HUES48 (cell line): ENCODE results near the gene HIRA.

Experiments used
- H3K27ac ChIP-seq: one replicate; pipeline ENCODE4 v1.7.0; 2013; ENCODE audit warnings: low read depth, low read length, inconsistent platforms
- H3K27me3 ChIP-seq: 2 replicates; pipeline ENCODE4 v1.6.1; 2013; ENCODE audit warnings: mild to moderate bottlenecking, low read length; ENCODE audit not compliant: control insufficient read depth, insufficient read depth
- H3K36me3 ChIP-seq: 2 replicates; pipeline ENCODE4 v1.6.1; 2013; ENCODE audit warnings: low read length; ENCODE audit not compliant: control insufficient read depth, insufficient read depth
- H3K4me1 ChIP-seq: 2 replicates; pipeline ENCODE4 v1.6.1; 2013; ENCODE audit warnings: mild to moderate bottlenecking, low read length; ENCODE audit not compliant: control insufficient read depth, insufficient read depth
- H3K4me3 ChIP-seq: 2 replicates; pipeline ENCODE4 v1.5.1; 2013; ENCODE audit warnings: mild to moderate bottlenecking, low read depth, low read length
- H3K9ac ChIP-seq: 2 replicates; pipeline ENCODE4 v1.6.1; 2013; ENCODE audit warnings: mild to moderate bottlenecking, low read depth, low read length, moderate library complexity
- H3K9me3 ChIP-seq: 2 replicates; pipeline ENCODE4 v1.6.1; 2013; ENCODE audit warnings: low read length; ENCODE audit not compliant: control insufficient read depth, insufficient read depth

The HIRA gene

GRCh38 chr22:19431649-19432132 is at the start of gene HIRA:
Gene HIRA, minus strand, starts transcription at chr22:19431733. Its CDS starts 257 bp downstream, at chr22:19431476.
- Histone ChIP-seq H3K36me3 (peaks cover 28% of the 10 kb centered on the region), H3K27ac (peak within 1 kb of the TSS; percentile 91), H3K9me3 (no peaks in the 10 kb centered on the region)

GRCh38 chr22:19480789-19481188 is 49.3 kb upstream of the HIRA start:
- Histone ChIP-seq H3K27me3 (no peaks in the 10 kb centered on the region), H3K9me3 (no peaks in the 10 kb centered on the region), H3K36me3 (peaks cover 42% of the 10 kb centered on the region), H3K27ac (no peak overlapping the region), H3K4me3 (peak overlapping the region; percentile 71), H3K4me1 (peaks cover 6% of the 10 kb centered on the region; the same call in 1 of the 2 replicates), H3K9ac (0 out of 2 replicates have a peak overlapping the region, but pooled peaks have one; percentile 95)

More at GRCh38 chr22:19431649-19432132, at the start of gene HIRA:
- Histone ChIP-seq H3K27me3 (no peaks in the 10 kb centered on the region), H3K9ac (peak within 1 kb of the TSS; percentile 89), H3K4me1 (peaks cover 13% of the 10 kb centered on the region), H3K4me3 (peak within 1 kb of the TSS; percentile 83)

- Histone ChIP-seq H3K4me3 (peak overlapping the region; percentile 71), H3K27me3 (no peaks in the 10 kb centered on the region), H3K4me1 (peaks cover 6% of the 10 kb centered on the region; the same call in 1 of the 2 replicates), H3K9me3 (no peaks in the 10 kb centered on the region), H3K9ac (peak overlapping the region; percentile 95), H3K27ac (peak overlapping the region; percentile 98), H3K36me3 (peaks cover 42% of the 10 kb centered on the region)
Measured at GRCh38 chr22:19480173-19480568, 48.6 kb upstream of the HIRA start.

- Histone ChIP-seq H3K36me3 (peaks cover 42% of the 10 kb centered on the region), H3K4me3 (peak within 1 kb of the TSS; percentile 71)
Measured at GRCh38 chr22:19479355-19480172, 48.0 kb upstream of the HIRA start, which contains the start of gene CDC45. Gene CDC45, plus strand, starts transcription at chr22:19479920. Its CDS starts 49 bp downstream, at chr22:19479969.

GRCh38 chr22:19478901-19479354 is 47.4 kb upstream of the HIRA start, which contains the start of gene UFD1:
Gene UFD1, minus strand, starts transcription at chr22:19479193. Its CDS starts 108 bp downstream, at chr22:19479085.
- H3K36me3 ChIP-seq: peaks cover 38% of the 10 kb centered on the region
- no peaks in the 10 kb centered on the region for H3K9me3 ChIP-seq
- peak within 1 kb of the TSS; percentile 95 for H3K9ac ChIP-seq
- H3K4me3 ChIP-seq: peak within 1 kb of the TSS; percentile 71
- peaks cover 6% of the 10 kb centered on the region; the same call in 1 of the 2 replicates for H3K4me1 ChIP-seq
- no peaks in the 10 kb centered on the region for H3K27me3 ChIP-seq
- H3K27ac ChIP-seq: peak within 1 kb of the TSS; percentile 98

More at GRCh38 chr22:19479355-19480172, 48.0 kb upstream of the HIRA start, which contains the start of gene CDC45:
- H3K9me3 ChIP-seq: no peaks in the 10 kb centered on the region
- H3K27ac ChIP-seq: peak within 1 kb of the TSS; percentile 98
- peaks cover 6% of the 10 kb centered on the region; the same call in 1 of the 2 replicates for H3K4me1 ChIP-seq
- H3K27me3 ChIP-seq: no peaks in the 10 kb centered on the region
- H3K9ac ChIP-seq: peak within 1 kb of the TSS; percentile 95

- H3K9ac ChIP-seq: peak overlapping the region; percentile 71
- peaks cover 38% of the 10 kb centered on the region for H3K36me3 ChIP-seq
- H3K27ac ChIP-seq: peak overlapping the region; percentile 98
- H3K4me1 ChIP-seq: peaks cover 6% of the 10 kb centered on the region; the same call in 1 of the 2 replicates
- no peaks in the 10 kb centered on the region for H3K9me3 ChIP-seq
- peak overlapping the region; percentile 71 for H3K4me3 ChIP-seq
- no peaks in the 10 kb centered on the region for H3K27me3 ChIP-seq
Measured at GRCh38 chr22:19478045-19478900, 46.7 kb upstream of the HIRA start.

GRCh38 chr22:19477321-19478044 is 46.0 kb upstream of the HIRA start:
- Histone ChIP-seq H3K27ac (no peak overlapping the region), H3K9me3 (no peaks in the 10 kb centered on the region), H3K36me3 (peaks cover 40% of the 10 kb centered on the region), H3K4me3 (peak overlapping the region; percentile 71), H3K4me1 (peaks cover 6% of the 10 kb centered on the region; the same call in 1 of the 2 replicates), H3K9ac (no peak overlapping the region; the same call in 1 of the 2 replicates), H3K27me3 (no peaks in the 10 kb centered on the region)

GRCh38 chr22:19476023-19476422 is 44.5 kb upstream of the HIRA start:
- Histone ChIP-seq H3K36me3 (peaks cover 46% of the 10 kb centered on the region), H3K9me3 (no peaks in the 10 kb centered on the region), H3K27ac (no peak overlapping the region), H3K9ac (no peak overlapping the region), H3K27me3 (no peaks in the 10 kb centered on the region), H3K4me1 (peaks cover 6% of the 10 kb centered on the region; the same call in 1 of the 2 replicates), H3K4me3 (no peak overlapping the region)

- Histone ChIP-seq H3K27me3 (no peaks in the 10 kb centered on the region), H3K9me3 (no peaks in the 10 kb centered on the region), H3K27ac (no peak overlapping the region), H3K4me3 (no peak overlapping the region), H3K4me1 (peaks cover 6% of the 10 kb centered on the region; the same call in 1 of the 2 replicates), H3K36me3 (peaks cover 68% of the 10 kb centered on the region), H3K9ac (no peak overlapping the region)
Measured at GRCh38 chr22:19473578-19473977, 42.0 kb upstream of the HIRA start.

- Histone ChIP-seq H3K27me3 (no peaks in the 10 kb centered on the region), H3K27ac (no peak overlapping the region), H3K9ac (no peak overlapping the region), H3K36me3 (peaks cover 82% of the 10 kb centered on the region), H3K4me3 (no peak overlapping the region), H3K4me1 (no peaks in the 10 kb centered on the region), H3K9me3 (no peaks in the 10 kb centered on the region)
Measured at GRCh38 chr22:19472233-19472632, 40.7 kb upstream of the HIRA start.
